Activated CD8-positive, alpha-beta T cell treated with anti-CD3 and anti-CD28 coated beads for 36 hours (primary cell): ENCODE results near the gene ANKRD40. TPM values are rescaled to one million over a fixed set of nuclear protein-coding genes. Genes with fewer than 3 reads are reported as not detected.

ENCODE experiments used
- ATAC-seq: fragments of 200-7000 bp; cut with Tn5 transposase; one replicate; pipeline ENCODE4 v1.10.0; 2021; ENCODE audit warnings: mild to moderate bottlenecking, moderate library complexity
- CTCF ChIA-PET: fragments of 350-600 bp; sonication (Branson Sonifier 250); formaldehyde crosslinking; loops from one replicate; lab custom pipeline; 2021; ENCODE audit warnings: antibody characterized with exemption; lab: Charles Lee
- POLR2A ChIA-PET: fragments of 350-600 bp; sonication (Branson Sonifier 250); formaldehyde crosslinking; loops from one replicate; lab custom pipeline; 2021; ENCODE audit warnings: antibody characterized with exemption; lab: Charles Lee
- DNase-seq: peaks from one replicate; pipeline ENCODE4 v3.0.0-alpha.2; 2020
- H3K27ac Mint-ChIP-seq: one replicate; pipeline ENCODE4 v1.8.0; 2021; ENCODE audit warnings: mild to moderate bottlenecking, mixed read lengths
- H3K27me3 Mint-ChIP-seq: one replicate; pipeline ENCODE4 v1.8.0; 2021; ENCODE audit warnings: mixed read lengths
- H3K36me3 Mint-ChIP-seq: one replicate; pipeline ENCODE4 v1.8.0; 2021; ENCODE audit warnings: low read depth, mixed read lengths
- H3K4me1 Mint-ChIP-seq: one replicate; pipeline ENCODE4 v1.8.0; 2021; ENCODE audit warnings: low read depth, mixed read lengths
- H3K4me3 Mint-ChIP-seq: one replicate; pipeline ENCODE4 v1.8.0; 2021; ENCODE audit warnings: mild to moderate bottlenecking, moderate library complexity, mixed read lengths
- H3K9me3 Mint-ChIP-seq: one replicate; pipeline ENCODE4 v1.8.0; 2021; ENCODE audit warnings: mixed read lengths
- CTCF ChIP-seq: fragments of 200-600 bp; IDR thresholded peaks from one replicate; pipeline ENCODE4 v1.8.0; 2022; ENCODE audit warnings: antibody characterized with exemption, mild to moderate bottlenecking
- intact Hi-C: fragments of 100-400 bp; cut with micrococcal nuclease; formaldehyde crosslinking; loops from one replicate; pipeline ENCODE4 v1.10.0; 2022
- total RNA-seq, 2 experiments: library from RNA; stranded (reverse); gene quantifications; one replicate each; pipeline ENCODE4 v1.2.3, GENCODE V29; 2021

Gene ANKRD40
- total RNA-seq, 2 experiments from 2014 or later: 26.3 to 27.3 TPM

GRCh38 chr17:50721194-50722010, 13.7 kb upstream of the ANKRD40 start:
- intact Hi-C loops: loop anchor here (2.0 kb wide), 1 partner anchor 15 kb away; the partner anchor contains the start of gene ANKRD40
- H3K4me1 Mint-ChIP-seq: peaks cover 25% of the 10 kb centered on the region

DNA sequence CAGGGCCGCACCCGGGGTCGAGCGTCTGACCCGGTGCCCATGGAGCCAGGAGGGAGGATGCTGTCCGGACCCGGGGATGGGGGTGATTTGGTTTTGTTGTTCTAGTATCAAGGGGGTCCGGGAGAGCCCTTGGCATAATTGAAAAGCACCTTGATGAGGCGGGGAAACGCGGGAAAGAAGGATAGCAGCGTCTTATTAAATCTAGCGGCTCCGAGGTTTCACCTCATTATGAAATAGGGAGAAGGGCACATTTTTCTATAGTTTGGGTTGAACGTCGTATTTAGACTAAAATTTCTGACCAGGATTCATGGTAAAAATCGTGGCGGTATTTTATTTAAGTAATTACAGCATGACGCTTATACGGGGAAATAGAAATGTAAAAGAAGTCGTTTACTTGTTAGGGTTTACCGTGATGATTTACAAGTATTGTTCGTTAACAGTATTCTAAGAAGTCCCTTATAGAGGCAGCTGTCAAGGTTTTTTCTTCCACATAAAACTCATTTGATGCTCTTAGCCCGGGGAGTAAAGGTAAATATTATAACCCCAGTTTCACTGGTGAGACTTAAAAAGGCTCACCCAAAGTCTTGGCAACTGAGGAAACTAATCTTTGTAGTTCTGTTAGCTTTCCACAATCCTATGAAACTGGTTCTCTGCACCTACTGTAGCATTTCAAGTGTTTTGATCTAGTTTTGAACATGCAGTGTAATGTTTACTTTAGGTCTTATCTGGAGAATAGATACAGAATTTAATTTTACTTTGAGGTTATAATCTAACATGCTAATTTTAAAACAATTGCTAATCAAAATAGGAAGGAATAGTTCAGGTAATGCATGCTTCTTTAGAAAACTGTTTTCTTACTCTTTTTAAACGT, 12.4 kb upstream of the ANKRD40 start:
- TF ChIP-seq CTCF: no peak
- DNase-seq: no peak
- ChIA-PET POLR2A (interaction anchor here (0.7 to 2.7 kb wide), 7 partner anchors 11 to 147 kb away, joined by 3 to 32 read pairs (median 5); partner anchors contain the start of gene ANKRD40), CTCF (interaction anchor here (1.4 kb wide), 1 partner anchor 12 kb away, joined by 4 read pairs; the partner anchor contains the start of gene ANKRD40)
- peaks cover 32% of the 10 kb centered on the region for H3K36me3 Mint-ChIP-seq
- no peak for ATAC-seq
- H3K4me3 Mint-ChIP-seq: peak overlapping the region; percentile 85
- H3K4me1 Mint-ChIP-seq: peaks cover 19% of the 10 kb centered on the region
- no peaks in the 10 kb centered on the region for H3K9me3 Mint-ChIP-seq
- peak overlapping the region; percentile 99 for H3K27ac Mint-ChIP-seq
- H3K27me3 Mint-ChIP-seq: no peaks in the 10 kb centered on the region
- intact Hi-C loops: loop anchor here (2.0 kb wide), 1 partner anchor 13 kb away; the partner anchor contains the start of gene ANKRD40

More at GRCh38 chr17:50721194-50722010, 13.7 kb upstream of the ANKRD40 start:
- ATAC-seq (peak; percentile 18), DNase-seq (no peak)
- Mint-ChIP-seq H3K9me3 (no peaks in the 10 kb centered on the region), H3K27me3 (no peaks in the 10 kb centered on the region), H3K36me3 (peaks cover 32% of the 10 kb centered on the region), H3K27ac (peak overlapping the region; percentile 99), H3K4me3 (peak overlapping the region; percentile 85)
- no peak for TF ChIP-seq CTCF
- CTCF ChIA-PET: interaction anchor here (0.8 to 1.0 kb wide), 2 partner anchors 9 to 61 kb away, joined by 3 read pairs; no protein-coding TSS in a partner anchor
- POLR2A ChIA-PET: interaction anchor here (0.9 to 1.5 kb wide), 6 partner anchors 9 to 57 kb away, joined by 3 to 6 read pairs (median 4); no protein-coding TSS in a partner anchor

GRCh38 chr17:50719144-50719923, 11.6 kb upstream of the ANKRD40 start, which contains the start of gene LUC7L3:
Gene LUC7L3, plus strand, starts transcription at chr17:50719603. Its CDS starts 130 bp downstream, at chr17:50719733.
- intact Hi-C loops: no loop called here
- Mint-ChIP-seq H3K27ac (peak within 1 kb of the TSS; percentile 99), H3K4me3 (peak within 1 kb of the TSS; percentile 85), H3K36me3 (peaks cover 32% of the 10 kb centered on the region), H3K27me3 (no peaks in the 10 kb centered on the region), H3K9me3 (no peaks in the 10 kb centered on the region), H3K4me1 (peaks cover 19% of the 10 kb centered on the region)
- no peak for TF ChIP-seq CTCF
- CTCF ChIA-PET: interaction anchor here (0.9 to 1.4 kb wide), 2 partner anchors 11 to 322 kb away, joined by 3 to 4 read pairs; partner anchors contain the start of genes ANKRD40 and LRRC59
- POLR2A ChIA-PET: interaction anchor here (1.1 to 2.7 kb wide), 4 partner anchors 12 to 148 kb away, joined by 5 to 32 read pairs (median 6); partner anchors contain the start of gene ANKRD40
- DNase-seq (peak; percentile 94), ATAC-seq (peak; percentile 94)

DNA sequence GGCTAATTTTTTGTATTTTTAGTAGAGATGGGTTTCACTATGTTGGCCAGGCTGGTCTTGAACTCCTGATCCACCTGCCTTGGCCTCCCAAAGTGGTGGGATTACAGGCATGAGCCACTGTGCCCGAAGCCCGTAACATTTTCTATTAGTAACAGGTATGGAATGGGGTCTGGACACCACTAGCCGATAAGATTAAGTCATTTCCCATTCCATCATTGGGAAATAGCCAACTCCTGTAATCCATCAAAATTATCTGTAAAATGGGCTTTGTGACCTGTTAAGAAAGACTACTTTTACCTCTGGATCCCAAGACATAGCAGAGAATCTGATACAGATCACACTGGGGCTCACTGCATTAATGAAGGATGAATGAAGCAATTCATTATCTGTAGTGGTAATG, 7.8 kb upstream of the ANKRD40 start:
- TF ChIP-seq CTCF: no peak
- intact Hi-C loops: no loop called here
- Mint-ChIP-seq H3K27me3 (no peaks in the 10 kb centered on the region), H3K9me3 (no peaks in the 10 kb centered on the region), H3K27ac (no peak overlapping the region), H3K36me3 (peaks cover 9% of the 10 kb centered on the region), H3K4me1 (no peaks in the 10 kb centered on the region), H3K4me3 (no peak overlapping the region)
- no peak for DNase-seq
- ATAC-seq: no peak
- CTCF ChIA-PET: no interaction called here
- POLR2A ChIA-PET: no interaction called here
